DMS153 treated with DMSO at 0.1 percent for 48 hours (cell line): ENCODE measurements around the gene USF1.
"Not testable (repeated sequence)": the region's sequence is repeated elsewhere in the genome, so short reads cannot be mapped to it uniquely, and the experiment has no call there.

Experiments used
- DNase-seq: peaks from one replicate; lab custom pipeline; 2025; ENCODE audit not compliant: unreplicated experiment; lab: John Stamatoyannopoulos, UW

Gene USF1

GRCh38 chr1:161048949-161049722, 3.4 kb upstream of the USF1 start:
- no peak for DNase-seq

- DNase-seq = no peak
Measured at GRCh38 chr1:161047436-161048420, 2.0 kb upstream of the USF1 start.

GRCh38 chr1:161046605-161047228, 940 bp upstream of the USF1 start:
- DNase-seq = no peak

- DNase-seq = peak; percentile 75
Measured at GRCh38 chr1:161044908-161045735, 655 bp downstream of the USF1 start.

- DNase-seq = no peak
Measured at GRCh38 chr1:161044535-161044907, 1.3 kb downstream of the USF1 start.

GRCh38 chr1:161039546-161039945, 6.2 kb downstream of the USF1 start:
- no peak for DNase-seq

GRCh38 chr1:161039154-161039545, 6.6 kb downstream of the USF1 start:
- no peak for DNase-seq

- peak; percentile 64 for DNase-seq
Measured at GRCh38 chr1:161038523-161039153, 7.1 kb downstream of the USF1 start, which contains the start of gene TSTD1. TSS of gene TSTD1 (minus strand) at chr1:161038964. CDS start at chr1:161038889, 75 bp downstream.

GRCh38 chr1:161037661-161038522, 7.9 kb downstream of the USF1 start:
- DNase-seq = no peak

- no peak for DNase-seq
Measured at GRCh38 chr1:161033751-161034150, 12.0 kb downstream of the USF1 start.

GRCh38 chr1:161032409-161032808, 13.4 kb downstream of the USF1 start:
- DNase-seq = no peak

- no peak for DNase-seq
Measured at GRCh38 chr1:161031874-161032273, 13.9 kb downstream of the USF1 start.

GRCh38 chr1:161029466-161029865, 16.3 kb downstream of the USF1 start:
- DNase-seq = not testable (repeated sequence)

GRCh38 chr1:161026954-161027353, 18.8 kb downstream of the USF1 start:
- not testable (repeated sequence) for DNase-seq

GRCh38 chr1:161022432-161022831, 23.3 kb downstream of the USF1 start:
- DNase-seq = not testable (repeated sequence)

- DNase-seq = no peak
Measured at GRCh38 chr1:161021970-161022353, 23.8 kb downstream of the USF1 start.

- peak; percentile 100 for DNase-seq
Measured at GRCh38 chr1:161021165-161021969, 24.4 kb downstream of the USF1 start.

GRCh38 chr1:161020509-161021164, 25.1 kb downstream of the USF1 start, which contains the start of gene F11R:
TSS of gene F11R (minus strand) at chr1:161021152. CDS start at chr1:161021073, 79 bp downstream.
- peak; percentile 91 for DNase-seq
